CD1c-positive myeloid dendritic cell (primary cell): ENCODE results near the gene CACNG7.

Experiments used
- DNase-seq: peaks from one replicate; pipeline ENCODE4 v3.0.0-alpha.2; 2016; ENCODE audit errors: extremely low spot score

Gene CACNG7

DNA sequence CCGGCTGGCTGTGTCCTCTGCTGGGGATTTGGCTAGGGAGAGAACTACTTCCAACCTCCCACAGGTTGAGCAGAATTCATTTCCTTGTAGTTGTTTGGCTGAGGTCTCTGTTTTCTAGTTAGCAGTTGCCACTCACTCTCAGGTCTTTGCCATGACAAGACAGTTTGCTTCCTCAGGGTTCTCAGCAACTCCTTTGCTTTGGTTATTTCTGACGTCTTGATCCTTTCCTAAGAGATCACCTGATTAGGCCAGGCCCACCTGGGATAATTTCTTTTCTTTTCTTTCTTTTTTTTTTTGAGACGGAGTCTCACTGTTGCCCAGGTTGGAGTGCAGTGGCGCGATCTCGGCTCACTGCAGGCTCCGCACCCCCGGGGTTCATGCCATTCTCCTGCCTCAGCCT, 44.3 kb downstream of the CACNG7 start:
- DNase-seq: no peak

DNA sequence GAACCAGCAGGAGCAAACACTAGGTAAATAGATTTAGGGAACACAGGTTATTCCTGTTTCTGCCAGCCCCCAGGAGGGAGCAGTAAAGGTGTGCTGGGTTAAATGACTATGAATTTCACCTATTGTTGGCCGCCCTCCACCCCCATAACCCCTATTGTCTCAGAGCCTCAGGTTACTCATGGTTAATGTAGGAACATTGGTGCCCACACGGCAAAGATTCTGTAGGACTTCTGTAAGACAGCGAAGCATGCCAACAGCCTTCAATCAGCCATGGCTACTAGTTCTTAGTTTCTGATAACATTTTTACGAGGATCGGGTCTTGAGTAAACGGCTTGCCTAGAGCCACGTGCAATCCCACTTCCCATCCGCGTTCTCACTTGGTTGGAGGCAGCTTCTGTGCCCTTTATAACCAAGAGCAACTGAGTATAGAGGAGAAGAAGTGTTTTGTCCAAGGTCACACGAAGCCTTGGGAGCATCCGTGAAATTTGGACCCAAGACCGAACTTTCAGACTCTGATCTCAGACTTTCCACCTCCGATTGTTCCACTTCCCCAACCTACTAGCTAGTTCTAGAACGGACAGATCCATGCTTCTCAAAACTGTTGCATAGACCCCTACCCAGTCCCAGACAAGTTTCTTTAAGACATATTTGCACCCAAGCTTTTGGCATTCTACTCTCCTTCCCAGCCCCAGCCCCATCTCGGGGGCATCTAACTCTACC, 48.5 kb downstream of the CACNG7 start:
- no peak for DNase-seq

DNA sequence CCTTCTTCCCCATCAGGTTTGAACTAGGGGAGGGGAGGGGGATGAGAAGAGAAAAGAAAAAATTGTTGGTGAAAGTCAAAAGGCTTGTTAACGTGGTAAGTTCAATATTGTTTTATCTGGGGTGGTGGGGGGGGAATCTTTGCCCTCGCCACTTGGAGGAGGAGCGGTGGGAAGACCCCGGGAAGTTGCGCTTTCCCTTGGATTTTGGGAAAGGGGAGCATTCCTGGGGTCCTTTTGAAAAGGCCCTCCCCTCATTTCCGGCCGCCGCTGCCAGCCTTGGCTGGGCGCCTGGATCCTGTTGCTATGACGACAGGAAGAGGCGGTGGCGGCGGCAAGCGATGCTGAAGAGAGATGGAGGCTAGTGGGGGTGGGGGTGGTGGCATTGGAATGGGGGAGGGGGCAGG, 49.1 kb downstream of the CACNG7 start:
- no peak for DNase-seq

DNA sequence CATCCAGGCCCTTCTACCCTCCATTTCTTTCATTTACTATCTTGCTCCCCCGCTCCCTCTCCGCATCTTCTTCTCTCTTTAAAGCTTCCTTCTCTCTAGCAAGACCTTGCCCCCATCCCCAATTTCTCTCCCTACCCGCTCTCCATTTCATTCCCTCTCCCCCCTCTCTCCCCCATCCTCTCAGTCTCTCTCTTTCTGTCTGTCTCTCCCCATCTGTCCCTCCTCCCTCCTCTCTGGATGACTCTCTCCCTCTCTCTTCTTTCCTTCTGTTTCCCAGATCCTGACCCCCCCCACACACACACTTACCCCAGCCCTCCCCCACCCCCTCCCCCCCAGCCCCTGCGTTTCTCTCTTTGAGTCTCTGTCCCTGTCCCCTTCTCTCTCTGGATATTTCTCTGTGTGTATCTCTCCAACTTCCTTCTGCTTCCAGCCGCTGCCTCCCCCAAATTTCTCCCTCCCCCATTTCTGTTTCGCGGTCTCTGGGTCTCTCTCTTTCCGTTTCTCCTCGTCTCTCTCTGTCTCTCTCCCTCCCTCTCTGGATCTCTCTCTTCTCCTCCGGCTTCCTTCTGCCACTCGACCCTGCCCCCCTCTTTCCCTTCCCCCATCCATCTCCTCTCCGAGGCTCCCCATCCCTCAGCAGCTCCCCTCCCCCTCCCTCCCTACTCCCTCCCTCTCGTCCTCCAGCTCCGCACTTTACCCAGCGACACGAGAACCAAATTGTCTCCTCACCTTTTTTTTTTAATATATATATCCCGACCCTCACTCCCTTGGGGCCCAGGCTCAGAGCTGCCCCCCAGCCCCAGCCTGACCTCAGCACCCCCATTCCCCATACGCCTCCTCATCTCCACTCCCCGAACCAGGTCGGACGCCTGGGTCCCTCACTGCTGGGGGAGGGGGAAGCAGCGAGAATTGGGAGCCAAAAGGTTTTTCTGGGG, 50.0 kb downstream of the CACNG7 start:
- DNase-seq: no peak

DNA sequence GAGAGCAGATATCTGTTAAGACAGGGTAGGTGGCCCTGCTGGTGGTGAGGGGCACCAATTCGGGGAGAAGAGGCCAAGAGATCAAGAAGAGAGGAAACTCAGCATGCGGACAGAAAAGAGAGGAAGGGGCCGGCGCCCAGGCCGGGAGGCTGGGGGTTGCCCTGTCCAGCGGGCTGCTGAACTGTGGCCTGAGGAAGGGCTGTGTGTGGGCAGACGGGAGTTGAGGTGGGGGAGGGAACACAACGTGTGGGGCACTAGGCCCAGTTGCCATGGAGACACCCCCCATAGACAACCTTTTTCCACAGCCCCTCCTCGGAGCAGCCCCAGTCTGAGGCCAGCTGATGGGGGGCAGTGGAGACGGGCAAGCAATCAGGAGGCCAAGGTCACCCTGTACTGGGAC, 51.1 kb downstream of the CACNG7 start:
- no peak for DNase-seq

DNA sequence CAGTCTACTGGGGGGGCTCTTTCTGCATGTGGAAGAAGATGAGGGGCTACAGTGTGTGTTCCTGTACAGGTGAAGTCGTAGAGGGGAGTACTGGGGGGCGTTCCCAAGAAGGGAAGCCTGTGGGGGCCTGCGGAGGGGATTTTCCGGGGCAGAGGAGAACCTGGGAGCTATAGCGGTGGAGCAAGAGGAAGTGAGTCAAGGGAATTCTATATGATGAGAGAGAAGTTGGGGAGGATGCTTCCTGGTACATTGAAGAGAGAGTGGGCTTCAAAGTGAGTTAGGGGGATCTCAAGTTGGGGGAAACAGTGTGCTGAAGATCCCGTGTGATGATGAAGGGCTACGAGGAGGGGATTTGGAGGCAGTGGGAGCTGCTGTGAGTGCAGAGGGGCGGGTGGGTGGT, 51.8 kb downstream of the CACNG7 start:
- DNase-seq: no peak

- DNase-seq: no peak
Observed at GRCh38 chr19:53961523-53962356, 52.7 kb downstream of the CACNG7 start.

- DNase-seq: no peak
Observed at GRCh38 chr19:53962887-53963431, 53.9 kb downstream of the CACNG7 start, which contains the start of gene CACNG8. CACNG8 (plus strand) TSS chr19:53962937.

- no peak for DNase-seq
Observed at GRCh38 chr19:53965091-53965490, 56.0 kb downstream of the CACNG7 start.

GRCh38 chr19:53966931-53967330, 57.9 kb downstream of the CACNG7 start:
- DNase-seq: no peak

DNA sequence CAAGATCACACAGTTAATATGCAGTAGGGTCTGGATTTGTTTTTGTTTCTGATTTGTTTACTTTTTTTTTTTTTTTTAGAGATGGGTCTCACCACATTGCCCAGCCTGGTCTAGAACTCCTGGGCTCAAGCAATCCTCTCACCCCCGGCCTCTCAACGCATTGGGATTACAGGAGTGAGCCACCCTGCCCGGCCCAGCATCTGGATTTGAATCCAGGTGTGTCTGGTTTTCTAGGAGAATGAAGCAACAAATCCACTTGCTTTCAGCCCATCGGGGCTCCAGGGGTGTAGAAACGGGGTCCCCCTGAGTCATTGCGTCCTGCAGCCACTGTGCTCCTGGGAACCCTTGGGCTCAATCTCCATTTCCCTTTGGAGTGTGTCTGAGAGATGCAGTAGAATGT, 60.3 kb downstream of the CACNG7 start:
- DNase-seq: no peak

- peak; percentile 81 for DNase-seq
Observed at GRCh38 chr19:53971673-53972072, 62.6 kb downstream of the CACNG7 start.

- peak; percentile 85 for DNase-seq
Observed at GRCh38 chr19:53977429-53977990, 68.4 kb downstream of the CACNG7 start.

- peak; percentile 48 for DNase-seq
Observed at GRCh38 chr19:53977991-53978731, 69.1 kb downstream of the CACNG7 start.

GRCh38 chr19:53978975-53979801, 70.1 kb downstream of the CACNG7 start:
- DNase-seq: no peak

- DNase-seq: no peak
Observed at GRCh38 chr19:53980539-53981375, 71.7 kb downstream of the CACNG7 start.

GRCh38 chr19:53981376-53981951, 72.4 kb downstream of the CACNG7 start:
- DNase-seq: no peak

DNA sequence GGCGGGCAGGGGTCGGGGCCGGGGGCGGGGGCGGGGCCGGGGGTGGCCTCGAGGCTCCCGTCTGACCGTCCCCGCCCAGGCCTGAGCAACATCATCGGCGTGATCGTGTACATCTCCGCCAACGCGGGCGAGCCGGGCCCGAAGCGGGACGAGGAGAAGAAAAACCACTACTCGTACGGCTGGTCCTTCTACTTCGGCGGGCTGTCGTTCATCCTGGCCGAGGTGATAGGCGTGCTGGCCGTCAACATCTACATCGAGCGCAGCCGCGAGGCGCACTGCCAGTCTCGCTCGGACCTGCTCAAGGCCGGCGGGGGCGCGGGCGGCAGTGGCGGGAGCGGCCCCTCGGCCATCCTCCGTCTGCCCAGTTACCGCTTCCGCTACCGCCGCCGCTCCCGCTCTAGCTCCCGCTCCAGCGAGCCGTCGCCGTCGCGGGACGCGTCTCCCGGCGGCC, 72.9 kb downstream of the CACNG7 start:
- peak; percentile 29 for DNase-seq
